AML-193 (cell line): ENCODE results near the gene CNTN5.

Source experiments
- DNase-seq, 2 experiments: peaks; one replicate each; lab custom pipeline; 2025; lab: John Stamatoyannopoulos, UW

Gene CNTN5

DNA sequence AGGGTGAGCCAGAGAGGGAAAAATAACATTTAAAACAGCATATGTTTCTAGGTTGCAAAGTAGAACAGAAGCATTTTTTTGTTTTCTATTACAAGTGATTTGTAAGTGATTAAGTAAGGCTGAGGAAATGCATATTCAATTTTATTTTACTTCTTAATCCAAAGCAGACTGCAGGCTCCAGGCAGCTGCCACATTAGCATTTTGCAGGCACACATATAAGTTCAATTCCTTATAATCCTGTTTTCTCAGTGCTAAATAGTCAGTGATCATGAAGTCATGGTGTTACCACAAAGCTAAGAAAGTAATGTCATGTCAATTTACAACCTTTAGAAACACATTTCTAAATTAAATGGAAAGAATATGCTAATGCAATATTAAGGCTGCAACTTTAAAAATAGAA is 149.8 kb downstream of the CNTN5 start:
- DNase-seq, result no peak

DNA sequence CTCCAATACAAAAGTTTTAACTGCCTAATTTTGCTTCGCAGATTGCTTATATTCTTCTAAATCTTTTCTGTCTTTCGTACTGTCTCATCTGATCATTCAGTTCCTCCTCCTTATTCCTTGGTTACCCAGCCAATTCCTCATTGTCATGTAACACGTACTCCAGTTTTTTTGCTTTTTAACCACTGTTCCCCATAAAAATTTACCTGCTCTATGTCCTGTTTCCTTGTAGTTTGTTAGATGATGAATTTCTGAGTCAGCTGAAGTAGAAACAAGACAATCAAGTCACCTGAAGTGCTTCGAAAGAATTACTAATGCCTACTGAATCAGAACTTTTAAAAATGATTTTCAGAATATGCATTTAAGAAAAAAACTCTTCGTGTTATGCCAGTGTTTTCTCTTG is 150.6 kb downstream of the CNTN5 start:
- no peak for DNase-seq

DNA sequence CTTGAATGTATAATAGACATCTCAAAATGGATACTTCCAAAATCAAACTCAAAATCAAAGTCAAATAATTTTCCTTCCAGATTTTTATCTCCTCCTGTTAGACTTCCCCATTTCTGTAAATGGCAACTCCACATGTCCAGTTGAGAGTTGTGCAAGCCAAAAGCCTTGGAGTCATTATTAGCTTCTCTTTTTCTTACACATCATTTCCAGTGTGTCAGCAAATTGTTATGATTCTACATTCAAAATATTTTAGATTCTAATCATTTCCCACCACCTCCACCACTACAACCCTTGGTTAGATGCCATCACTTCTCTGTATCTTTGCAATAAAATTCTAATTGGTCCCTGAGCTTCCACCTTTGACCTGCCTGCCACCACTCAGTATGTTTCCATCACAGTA is 155.7 kb downstream of the CNTN5 start:
- DNase-seq, result peak; percentile 29

DNA sequence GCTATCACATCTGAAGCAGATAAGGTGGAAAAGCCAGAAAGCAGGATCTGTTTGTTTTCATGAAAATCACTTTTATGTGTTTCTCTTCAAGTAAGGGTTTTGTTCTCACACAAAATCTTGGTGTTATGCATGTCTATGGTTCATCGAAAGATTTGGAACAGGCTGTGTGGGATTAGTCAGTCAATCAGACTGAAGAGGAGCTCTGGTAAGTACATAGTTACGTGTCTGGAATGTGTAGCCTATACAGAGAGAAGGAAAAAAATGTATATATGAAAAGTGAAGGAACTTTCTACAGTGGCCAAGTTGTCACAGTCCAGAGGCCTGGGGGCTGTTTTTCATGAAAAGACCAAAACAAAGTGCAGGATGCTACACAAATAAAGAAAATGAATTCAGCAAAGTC is 156.7 kb downstream of the CNTN5 start:
- DNase-seq, result no peak

DNA sequence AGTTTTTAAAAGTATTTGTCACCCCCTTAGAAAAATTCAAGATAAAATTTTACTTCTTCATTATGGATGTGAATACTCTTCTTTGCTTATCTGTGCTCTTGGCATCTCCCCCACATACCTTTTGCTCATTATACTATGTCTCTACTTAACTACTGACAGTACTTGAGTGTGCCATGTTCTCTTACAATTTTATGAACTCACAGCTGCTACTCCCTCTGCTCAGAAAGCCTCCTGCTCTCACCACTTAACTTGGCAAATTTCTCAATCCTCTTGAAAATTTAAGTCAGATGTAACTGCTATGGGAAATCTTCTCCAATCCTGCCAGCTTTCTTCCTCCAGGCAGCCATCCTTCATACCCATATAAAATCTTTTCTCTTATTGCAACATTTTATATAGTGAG is 163.4 kb downstream of the CNTN5 start:
- DNase-seq, result no peak

DNA sequence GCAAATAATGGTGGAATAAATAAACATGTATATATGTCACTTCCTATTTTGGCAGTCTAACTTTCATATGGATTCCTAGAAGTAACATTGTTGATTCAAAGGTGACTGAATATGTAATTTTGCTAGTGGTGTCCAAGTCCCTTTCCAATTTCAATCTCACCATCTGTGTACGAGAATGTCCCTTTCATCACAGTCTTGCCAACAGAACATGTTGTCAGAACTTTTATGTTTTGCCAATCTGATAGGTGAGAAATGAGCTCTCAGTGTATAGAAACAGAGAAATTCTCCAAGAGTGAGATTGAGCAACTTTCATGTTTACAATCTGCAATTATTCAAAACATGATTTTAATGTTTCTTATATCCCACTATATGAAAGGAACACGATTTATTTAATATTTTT is 167.5 kb downstream of the CNTN5 start:
- no peak for DNase-seq

DNA sequence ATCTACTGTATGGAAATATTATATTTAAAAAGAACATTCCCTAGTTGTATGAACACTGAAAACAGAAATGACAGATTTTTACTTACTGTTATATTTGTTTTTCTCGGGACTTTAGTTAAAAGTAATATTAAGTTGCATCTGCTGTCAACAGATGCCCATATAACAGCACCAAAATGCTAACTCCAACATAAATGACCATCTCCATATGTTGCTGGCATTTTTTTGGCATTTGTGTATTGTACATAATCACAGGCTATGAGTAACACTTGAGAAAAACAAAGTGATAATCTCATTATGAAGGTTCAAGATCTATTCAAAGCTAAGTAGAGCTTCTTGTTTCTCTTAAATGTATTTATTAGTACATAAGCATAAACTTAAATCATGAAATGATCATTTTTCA is 172.0 kb downstream of the CNTN5 start:
- DNase-seq, result no peak

DNA sequence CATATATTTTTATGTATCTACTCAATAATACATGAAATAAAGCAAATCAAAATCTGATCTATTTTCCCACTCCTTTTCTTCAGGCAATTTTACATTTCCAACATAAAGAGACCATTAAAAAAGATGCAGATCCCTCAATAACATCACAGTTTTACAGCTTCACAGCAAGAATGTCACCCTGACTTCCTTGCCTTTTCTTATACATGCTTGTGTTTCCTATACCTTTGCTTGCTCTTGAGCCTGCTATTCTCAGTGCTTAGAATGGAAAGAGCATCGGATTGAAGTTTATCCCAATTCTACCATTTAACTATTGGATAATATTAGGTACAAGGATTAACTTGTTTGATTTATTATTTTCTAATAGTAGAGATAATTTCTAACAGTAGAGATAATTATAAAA is 176.7 kb downstream of the CNTN5 start:
- no peak for DNase-seq

DNA sequence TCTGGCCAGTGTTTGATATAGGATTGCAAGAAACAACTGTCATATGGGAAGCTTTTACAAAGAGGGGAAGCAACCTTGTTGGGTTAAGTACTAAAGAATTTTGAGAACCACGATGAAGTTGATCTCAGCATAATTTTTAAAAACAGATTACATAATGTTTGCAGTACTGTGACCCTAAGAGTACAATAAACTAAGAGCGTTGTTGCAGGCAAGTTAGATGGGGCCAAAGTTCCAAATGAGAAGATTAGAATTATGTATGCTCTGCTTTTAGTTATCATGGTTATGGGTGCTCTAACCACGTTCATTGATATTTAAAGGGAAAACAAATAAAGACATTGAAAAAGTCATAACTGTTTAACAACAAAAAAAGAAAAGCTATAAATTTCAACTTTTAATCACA is 177.5 kb downstream of the CNTN5 start:
- no peak for DNase-seq

DNA sequence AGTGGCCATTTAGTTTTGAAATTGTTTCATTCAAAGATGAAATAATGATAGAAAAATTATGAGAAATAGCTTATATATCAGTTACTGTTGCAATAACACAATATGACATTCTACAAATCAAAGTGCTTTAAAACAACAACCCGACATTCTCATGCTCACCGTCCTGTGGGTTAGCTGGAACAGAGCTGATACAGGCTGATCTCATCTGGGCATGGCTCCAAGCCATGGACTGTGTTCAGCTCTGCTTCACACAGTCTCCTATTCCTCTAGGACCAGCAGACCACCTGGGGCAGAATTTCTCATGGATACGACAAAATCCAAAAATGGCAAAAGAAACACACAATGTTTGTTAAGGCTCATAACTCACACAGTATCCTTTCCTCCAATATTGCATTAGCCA is 178.6 kb downstream of the CNTN5 start:
- DNase-seq, result no peak

DNA sequence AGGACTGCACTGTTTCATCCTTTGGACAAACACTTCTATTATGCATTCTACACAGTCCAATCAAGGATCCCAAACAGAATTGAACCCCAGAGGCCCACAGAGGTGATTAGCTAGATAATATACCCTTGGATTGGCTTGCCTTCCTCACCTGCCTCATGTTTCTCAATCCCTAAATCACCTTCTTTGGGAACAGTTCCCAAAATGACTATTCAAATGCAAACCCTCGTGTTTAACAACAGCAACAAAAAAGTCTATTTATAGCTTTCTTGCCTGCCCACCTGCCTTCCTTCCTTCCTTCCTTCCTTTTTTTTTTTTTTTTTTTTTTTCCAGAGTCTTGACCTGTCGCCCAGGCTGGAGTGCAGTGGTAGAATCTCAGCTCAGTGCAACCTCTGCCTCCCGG is 180.0 kb downstream of the CNTN5 start:
- no peak for DNase-seq

DNA sequence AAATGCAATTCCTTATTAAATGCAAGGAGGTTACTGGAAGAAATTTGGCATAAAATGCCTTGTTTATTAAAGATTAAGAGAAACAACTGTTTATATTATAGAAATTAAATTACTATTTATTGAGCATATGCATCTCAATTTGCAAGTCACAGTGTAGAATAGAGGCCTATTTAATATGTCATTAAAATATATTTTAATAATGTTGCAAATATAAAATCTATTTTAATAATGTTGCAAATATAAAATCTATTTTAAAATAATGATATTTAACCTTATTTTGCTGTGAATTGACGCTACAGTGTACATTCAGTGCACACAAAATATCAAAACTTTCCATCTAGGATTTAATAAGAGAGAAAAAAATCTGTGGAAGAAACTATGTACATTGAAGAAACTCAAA is 188.1 kb downstream of the CNTN5 start:
- no peak for DNase-seq

DNA sequence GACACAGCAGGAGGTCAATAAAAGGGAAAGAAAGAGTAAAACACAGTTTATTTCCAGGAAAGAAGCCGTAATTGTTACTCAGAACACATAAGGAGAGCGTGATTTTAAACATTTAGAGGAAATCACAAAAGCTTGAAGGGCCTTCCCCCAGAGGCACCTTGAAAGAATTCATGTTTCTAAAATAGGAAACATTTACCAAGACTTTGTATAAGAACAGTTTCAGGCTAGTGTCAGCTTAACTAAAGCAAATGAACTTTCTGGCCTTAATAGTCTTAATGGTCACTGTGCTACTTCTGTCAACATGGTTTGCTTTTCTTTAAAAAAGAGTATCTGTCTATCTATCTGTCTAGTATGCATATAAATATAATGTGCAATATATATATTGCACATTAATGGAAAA is 208.8 kb downstream of the CNTN5 start:
- no peak for DNase-seq

DNA sequence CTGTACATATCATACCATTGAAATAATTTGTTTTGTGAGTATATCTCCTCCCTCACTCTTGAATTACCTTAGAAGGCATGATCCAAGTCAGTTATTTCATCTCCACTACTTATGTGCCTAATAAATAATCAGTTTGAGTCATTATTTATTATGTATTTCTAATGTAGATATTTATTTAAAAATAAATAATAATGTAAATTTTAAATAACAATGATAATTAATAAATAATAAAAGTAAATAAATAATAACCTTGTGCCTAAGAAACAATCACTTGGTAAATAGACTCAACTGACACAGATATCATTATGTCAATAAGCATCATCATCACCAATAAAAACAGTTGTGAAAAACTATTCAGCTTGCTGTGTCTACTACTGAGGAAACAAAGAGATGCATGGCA is 213.8 kb downstream of the CNTN5 start:
- no peak for DNase-seq

DNA sequence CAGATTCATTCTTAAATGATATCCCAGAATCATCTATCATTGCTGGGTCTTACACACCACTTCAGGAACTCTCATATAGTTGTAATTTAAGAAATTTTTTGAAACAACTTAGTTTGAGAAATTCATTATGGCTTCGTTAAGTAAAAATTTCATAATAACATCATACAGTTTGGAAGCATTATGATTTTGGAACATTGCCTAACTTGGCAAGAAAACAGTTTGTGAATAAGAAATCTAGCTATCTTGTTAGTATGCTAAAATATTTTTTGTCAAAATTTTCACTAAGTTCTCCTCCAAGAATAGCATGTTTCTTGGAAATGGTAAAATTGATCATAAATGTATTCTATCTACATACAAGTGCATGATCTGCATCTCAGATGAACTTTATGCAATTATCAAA is 217.7 kb downstream of the CNTN5 start:
- no peak for DNase-seq

DNA sequence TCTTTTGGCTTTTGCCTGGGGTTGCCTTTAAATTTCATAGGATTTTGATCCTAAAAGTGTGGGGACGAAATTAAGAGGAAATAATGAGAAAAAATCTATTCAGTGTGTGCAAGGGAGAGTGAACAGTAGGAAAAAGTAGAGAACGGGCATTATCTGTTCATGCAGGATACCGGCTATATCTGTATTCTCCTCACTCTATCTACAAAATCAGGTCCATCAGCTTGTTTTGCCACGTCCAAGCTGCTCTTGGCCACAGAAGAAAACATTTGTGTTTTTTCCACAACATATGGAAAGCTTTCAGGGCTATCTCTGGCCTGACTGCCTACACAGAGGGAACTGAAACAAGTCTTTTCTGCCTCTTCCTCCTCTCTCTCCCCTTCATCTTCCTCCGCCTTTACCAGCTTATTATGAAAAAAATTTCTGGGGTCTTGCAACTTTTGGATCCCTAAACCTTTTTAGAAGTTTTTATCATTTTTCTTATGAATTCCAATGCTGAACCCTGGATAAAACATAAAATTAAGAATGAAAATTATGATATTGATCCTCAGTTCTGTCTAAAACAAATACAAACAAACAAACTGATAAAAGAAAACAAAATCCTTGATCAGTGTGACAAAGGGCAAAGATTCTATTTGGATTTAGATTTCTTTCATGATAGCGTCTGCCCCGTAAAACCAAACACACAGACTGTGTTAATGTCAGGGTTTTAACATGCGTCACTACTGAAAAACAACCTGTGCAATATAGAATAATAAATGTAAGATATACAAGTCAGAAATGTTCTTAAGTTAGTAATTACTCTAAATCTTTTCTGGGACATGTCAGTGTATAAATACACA is 219.7 kb downstream of the CNTN5 start:
- DNase-seq, result no peak

DNA sequence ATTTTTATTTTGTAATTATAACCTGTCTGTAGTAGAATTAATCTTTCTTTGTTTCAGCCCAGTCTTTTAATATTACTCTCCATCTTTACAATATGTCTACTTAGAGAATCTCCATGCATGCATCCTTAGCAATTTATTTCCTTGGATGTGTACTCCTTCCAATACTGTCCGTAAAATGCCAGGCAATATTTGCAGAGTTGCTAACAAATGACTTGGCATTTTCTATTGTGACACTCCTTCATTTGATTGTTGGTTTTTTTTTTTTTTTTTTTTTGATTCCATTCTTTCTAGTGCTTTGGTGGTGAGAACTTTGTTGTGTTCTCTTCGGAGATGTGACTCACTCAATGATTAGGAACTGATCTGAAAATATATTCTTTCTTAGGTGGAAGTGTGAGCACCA is 220.3 kb downstream of the CNTN5 start:
- no peak for DNase-seq

DNA sequence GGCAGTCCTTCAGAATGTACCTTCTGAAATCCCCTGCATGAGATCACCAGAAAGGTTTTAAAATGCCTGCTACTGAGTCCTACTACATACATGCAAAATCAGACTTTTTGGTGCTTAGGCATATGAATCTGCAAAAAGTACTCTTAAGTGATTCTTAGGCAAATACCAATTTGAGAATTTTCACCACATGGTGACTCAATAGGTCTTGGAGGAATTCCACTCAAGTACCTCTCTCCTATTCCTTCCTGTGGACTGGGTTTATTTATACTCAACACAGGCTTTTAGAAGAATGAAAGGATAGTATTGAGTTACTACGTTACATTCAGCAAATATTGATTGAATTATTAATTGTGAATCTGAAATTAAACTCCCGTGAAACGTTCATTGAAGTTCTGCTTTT is 223.9 kb downstream of the CNTN5 start:
- no peak for DNase-seq

DNA sequence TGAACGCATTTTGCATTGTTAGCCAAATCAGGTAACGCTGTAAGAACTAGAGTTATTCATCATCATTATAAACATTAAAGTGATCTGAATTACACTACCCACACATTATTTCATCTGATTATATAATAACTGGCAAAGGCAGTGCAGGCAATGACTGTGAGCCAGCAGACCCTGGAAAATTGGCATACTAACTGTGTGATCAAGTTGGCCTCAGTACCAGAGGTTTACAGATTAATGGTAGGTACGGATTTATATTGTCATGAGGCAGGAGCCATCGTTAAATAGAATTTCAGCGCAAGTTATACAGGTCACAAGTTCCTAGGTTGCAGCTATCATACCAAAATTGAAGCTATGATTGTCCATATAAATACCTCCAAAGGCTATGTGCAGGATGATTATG is 225.4 kb downstream of the CNTN5 start:
- no peak for DNase-seq

DNA sequence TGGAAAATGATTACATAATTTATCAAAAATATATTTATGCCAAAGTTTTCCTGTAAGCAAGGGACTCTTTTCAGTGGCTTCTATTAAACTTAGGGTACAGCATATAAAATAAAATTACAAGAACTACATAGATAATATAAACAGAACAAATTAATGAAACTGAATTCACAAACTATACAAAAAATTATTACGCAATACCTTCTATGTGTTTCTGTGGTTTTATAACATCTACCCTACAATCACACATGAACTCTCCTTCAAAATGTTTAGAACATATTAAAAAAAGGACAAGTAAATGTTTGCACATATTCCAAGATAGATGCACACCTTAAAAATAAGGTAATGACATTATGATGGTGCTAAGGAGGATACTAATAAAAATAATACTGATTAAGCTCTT is 235.9 kb downstream of the CNTN5 start:
- DNase-seq, result no peak

DNA sequence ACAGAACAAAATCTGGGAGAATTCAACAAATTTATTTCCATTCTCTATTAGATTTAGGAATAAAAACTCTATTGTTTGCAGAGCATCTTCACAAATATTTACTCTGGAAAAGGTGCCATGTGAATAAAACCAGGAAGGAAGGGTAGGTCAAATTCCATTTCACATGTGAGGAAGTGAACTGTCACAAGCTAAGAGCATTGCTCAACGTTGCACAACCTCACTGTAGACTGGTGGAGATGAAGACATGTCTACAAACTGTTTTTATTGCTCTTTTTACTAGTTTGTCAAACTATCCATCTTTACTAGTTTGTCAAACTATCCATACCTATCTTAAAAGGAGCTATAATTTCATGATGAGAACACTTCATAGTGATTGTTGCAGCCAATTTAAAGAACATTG is 236.4 kb downstream of the CNTN5 start:
- DNase-seq, result peak; percentile 74 to 76

DNA sequence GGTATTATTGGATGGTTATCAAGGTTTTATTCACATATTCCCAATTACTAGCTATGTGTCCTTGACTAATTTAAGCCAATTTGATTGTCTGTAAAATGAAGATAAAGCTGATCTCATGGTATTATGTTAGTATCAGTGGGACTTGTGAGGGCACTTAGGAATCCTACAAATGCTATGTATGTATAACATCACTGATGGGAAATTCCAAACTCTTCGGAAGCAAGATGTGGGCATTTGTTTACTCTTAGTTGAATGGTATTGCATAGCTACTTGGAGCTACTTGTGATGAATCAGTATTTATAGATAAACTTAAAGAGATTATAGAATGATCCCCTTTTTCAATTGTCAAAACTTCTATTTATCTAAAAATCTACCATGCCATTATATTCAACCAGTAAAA is 239.9 kb downstream of the CNTN5 start:
- DNase-seq, result no peak

DNA sequence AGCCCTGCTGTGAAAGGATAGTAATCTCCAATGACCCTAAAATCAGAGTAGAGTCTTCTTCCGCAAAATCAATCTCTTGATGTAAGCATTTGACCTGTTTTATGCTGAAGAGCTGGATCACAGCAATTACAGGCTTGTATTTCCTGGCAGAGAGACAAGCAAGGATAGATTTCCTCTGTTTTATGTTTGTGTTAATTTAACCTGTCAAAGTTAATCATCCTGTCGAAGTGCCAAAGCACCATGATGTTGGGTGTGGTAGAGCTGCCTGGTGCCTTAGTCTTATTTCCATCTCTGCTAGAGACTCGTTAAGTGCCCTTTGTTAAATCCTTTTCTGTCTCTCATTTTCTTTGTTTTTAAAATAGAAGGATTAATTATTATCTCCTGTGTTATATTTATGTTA is 248.1 kb downstream of the CNTN5 start:
- DNase-seq, result no peak

DNA sequence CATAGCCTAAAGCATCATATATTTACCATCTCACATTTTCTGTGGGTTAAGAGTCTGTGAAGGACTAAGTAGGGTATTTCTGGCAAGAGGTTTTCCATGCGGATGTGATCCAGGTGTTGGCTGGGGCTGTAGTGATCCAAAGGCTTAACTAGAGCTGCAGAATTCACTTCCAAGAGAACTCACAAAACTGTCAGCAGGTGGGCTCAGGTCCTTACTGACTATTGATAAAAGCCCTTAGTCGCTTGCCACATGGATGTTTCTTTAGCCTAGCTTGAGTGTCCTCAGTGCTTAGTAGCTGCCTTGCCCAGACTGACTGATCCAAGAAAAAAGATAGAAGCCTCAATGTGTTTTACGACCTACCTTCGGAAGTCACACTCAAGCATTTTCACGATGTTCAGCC is 250.8 kb downstream of the CNTN5 start:
- DNase-seq, result no peak

DNA sequence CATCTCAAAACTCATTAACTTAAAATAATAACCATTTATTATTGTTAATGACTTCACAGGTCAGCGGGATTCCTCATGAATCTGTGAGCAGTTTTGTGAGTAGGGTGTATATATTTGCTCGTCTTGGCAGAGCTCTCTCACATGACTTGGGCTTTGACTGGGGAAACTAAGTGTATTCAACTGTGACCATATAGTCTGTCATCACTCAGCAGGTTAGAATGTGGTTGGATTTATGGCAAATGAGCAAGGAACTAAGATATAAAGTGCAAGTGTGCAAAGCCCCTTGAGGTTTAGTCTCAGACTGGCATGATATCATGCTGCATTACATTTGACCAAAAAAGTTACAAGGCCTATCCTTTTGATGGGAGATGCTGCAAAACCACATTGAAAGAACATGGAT is 254.8 kb downstream of the CNTN5 start:
- no peak for DNase-seq
